Omental fat pad (tissue), 4 donors: Measurements from ENCODE around the gene IL6R. TPM values are rescaled to one million over a fixed set of nuclear protein-coding genes. Genes with fewer than 3 reads are reported as not detected.

Experiments used
- ATAC-seq: fragments of 150-250 bp; one replicate; pipeline ENCODE4 v1.9.1; 2016; ENCODE audit warnings: mild to moderate bottlenecking, moderate library complexity; ENCODE audit not compliant: low FRiP score
- DNase-seq: peaks from one replicate; pipeline ENCODE4 v3.0.0-alpha.2; 2019; ENCODE audit warnings: low spot score
- total RNA-seq, 4 donors: library from RNA; depleted of rRNA; stranded (reverse); fragments of >200 nt; gene quantifications; one replicate each; pipeline ENCODE4 v1.1.0, GENCODE V29; 2016
- TF ChIP-seq, protein P1 (sequence below), 3 donors: fragments of 450-650 bp; IDR thresholded peaks; one replicate each; pipeline ENCODE4 v1.5.1; 2016 to 2017; ENCODE audit warnings: antibody characterized with exemption in 3 of 3, mild to moderate bottlenecking in 3 of 3, moderate library complexity in 2 of 3

IL6R gene
- total RNA-seq, 4 donors from 2014 or later, result 41.1 to 98.1 (median 62.5) TPM

GRCh38 chr1:154384650-154385489 lies 20.3 kb upstream of the IL6R start:
- TF ChIP-seq, protein P1, sequence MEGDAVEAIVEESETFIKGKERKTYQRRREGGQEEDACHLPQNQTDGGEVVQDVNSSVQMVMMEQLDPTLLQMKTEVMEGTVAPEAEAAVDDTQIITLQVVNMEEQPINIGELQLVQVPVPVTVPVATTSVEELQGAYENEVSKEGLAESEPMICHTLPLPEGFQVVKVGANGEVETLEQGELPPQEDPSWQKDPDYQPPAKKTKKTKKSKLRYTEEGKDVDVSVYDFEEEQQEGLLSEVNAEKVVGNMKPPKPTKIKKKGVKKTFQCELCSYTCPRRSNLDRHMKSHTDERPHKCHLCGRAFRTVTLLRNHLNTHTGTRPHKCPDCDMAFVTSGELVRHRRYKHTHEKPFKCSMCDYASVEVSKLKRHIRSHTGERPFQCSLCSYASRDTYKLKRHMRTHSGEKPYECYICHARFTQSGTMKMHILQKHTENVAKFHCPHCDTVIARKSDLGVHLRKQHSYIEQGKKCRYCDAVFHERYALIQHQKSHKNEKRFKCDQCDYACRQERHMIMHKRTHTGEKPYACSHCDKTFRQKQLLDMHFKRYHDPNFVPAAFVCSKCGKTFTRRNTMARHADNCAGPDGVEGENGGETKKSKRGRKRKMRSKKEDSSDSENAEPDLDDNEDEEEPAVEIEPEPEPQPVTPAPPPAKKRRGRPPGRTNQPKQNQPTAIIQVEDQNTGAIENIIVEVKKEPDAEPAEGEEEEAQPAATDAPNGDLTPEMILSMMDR (IDR thresholded peaks at IDR 0.05), result no peak
- DNase-seq (no peak), ATAC-seq (no peak)

DNA sequence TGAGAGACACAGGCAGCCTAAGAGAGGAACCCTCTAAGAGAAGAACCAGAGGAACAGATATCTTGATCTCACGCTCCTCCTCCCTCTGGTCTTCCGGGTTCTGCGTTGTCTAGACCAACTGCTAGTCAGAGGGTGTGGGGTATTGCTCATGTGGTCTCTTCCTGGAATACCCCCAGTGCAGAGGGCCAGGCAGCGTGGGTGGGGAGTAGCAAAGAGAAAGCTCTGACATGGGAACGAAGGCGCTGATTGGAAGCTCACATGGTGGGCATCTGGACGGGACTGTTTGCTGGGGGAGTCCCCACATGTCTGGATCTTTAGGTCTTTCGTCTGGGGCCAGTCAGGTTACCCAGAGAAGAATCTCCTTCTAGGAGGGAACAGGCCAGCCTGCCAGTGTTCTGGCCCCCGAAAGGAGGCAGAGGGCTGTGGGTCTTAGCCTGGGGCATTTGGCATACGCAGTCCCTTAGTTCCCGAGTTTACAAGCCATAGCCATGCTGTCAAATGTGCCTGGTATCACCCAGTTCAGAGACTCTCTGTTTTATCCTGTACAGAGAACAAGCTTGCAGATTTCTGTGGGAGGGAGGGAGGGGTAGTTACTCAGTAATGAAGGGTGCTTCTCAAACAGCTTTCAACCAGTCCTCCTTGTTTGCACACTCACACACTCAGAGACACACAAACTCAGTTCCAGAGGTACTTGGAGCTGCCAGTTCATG lies 18.3 kb upstream of the IL6R start:
- ATAC-seq (no peak), DNase-seq (no peak)
- TF ChIP-seq, protein P1 (IDR thresholded peaks at IDR 0.05), result no peak

- DNase-seq (no peak), ATAC-seq (no peak)
- TF ChIP-seq, protein P1 (IDR thresholded peaks at IDR 0.05), result no peak
These were observed 13.9 kb upstream of the IL6R start for GRCh38 chr1:154391086-154391770.

GRCh38 chr1:154398141-154398540 lies 7.0 kb upstream of the IL6R start:
- ATAC-seq (no peak), DNase-seq (no peak)
- TF ChIP-seq, protein P1 (IDR thresholded peaks at IDR 0.05), result no peak

DNA sequence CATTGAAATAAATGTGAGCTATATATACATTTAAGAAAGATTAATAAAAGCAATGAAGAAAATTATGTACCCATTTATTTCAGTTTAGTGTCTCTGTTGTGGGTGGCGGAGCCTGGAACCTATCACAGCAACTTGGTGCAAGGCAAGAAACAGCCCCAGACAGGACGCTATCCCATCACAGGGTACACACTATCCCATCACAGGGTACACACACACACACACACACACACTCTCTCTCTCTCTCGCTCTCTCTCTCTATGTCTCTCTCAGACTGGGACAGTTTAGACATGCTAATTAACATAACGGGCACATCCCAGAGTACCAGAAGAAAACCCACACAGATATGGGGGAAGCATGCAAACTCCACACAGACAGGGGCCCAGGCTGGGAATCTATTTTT lies 6.5 kb upstream of the IL6R start:
- DNase-seq (no peak), ATAC-seq (no peak)

DNA sequence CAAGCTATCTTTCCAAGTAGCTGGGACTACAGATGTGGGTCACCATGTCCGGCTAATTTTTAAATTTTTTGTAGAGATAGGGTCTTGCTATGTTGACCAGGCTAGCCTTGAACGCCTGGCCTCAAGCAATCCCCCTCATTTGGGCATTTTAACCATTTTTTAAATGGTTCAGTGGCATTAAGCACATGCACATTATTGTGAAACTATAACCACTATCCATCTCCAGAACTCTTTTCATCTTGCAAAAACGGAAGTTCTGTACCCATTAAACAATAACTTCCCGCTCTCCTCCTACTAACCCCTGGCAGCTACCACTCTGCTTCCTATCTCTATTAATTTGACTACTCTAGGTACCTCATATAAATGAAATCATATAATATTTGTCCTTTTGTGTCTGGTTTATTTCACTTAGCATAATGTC lies 4.8 kb upstream of the IL6R start:
- DNase-seq, result no peak
- no peak for ATAC-seq
- TF ChIP-seq, protein P1 (IDR thresholded peaks at IDR 0.05), result no peak

More for the DNA sequence above, 6.5 kb upstream of the IL6R start:
- TF ChIP-seq, protein P1 (IDR thresholded peaks at IDR 0.05), result no peak
